PFSK-1 (cell line): ENCODE measurements around the gene ENPP6.

Experiments used
- POLR2AphosphoS5 ChIP-seq: IDR thresholded peaks from 2 replicates; pipeline ENCODE4 v1.6.1; 2012; ENCODE audit warnings: low read depth, mild to moderate bottlenecking, control low read depth, low read length, moderate library complexity
- SIN3A ChIP-seq: IDR thresholded peaks from 2 replicates; pipeline ENCODE4 v1.6.1; 2012; ENCODE audit warnings: mild to moderate bottlenecking, low read length, moderate library complexity, borderline replicate concordance; ENCODE audit not compliant: insufficient read depth
- TAF1 ChIP-seq: IDR thresholded peaks from 2 replicates; pipeline ENCODE4 v1.6.1; 2012; ENCODE audit warnings: low read length, control low read depth, borderline replicate concordance; ENCODE audit not compliant: insufficient read depth
- TF ChIP-seq, protein P1 (sequence below), 2 experiments: IDR thresholded peaks; 2 replicates each; pipeline versions ENCODE4 v1.6.1 to v1.8.0; 2011 to 2012; ENCODE audit warnings: low read depth in 2 of 2, low read length in 2 of 2, control low read depth in 1 of 2, inconsistent platforms in 1 of 2, mild to moderate bottlenecking in 1 of 2, moderate library complexity in 1 of 2; ENCODE audit not compliant: insufficient read depth in 1 of 2

DNA sequence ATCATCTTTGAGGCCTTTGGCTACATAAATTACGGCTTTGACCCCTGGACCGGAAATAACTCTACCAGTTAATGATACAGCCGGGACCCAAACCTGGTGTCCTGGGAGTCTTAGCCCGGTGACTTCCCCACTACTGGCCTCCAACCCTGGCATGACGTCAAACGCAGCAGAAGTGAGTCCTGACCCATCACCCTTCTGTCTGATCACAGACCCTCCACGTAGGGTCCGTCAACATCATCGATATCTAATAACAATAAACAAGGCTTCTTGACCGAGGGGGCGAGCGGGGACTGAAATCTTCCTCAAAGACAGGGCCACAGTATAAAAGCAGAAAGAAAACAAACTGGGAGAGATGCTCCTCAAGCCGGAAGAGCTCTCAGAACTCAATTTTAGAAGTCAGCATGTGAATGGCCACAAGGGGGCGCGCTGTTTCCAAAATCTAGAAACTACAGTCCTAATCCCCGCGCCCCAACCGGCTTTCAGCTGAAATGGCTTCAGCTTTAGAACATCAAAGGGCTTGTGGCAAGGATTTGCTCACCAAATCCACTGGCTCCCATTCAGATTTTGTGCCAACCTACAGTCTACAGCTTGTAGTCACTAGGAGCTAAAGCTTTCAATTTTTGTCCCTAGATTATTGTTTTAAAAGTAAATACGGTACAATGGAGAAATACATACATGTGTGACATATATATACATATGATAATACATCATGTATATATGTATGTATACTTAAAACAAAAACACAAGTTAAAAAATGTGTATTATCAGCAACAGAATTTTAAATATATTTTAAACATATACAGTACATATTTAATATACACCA is 46.4 kb upstream of the ENPP6 start:
- no peak for TF ChIP-seq SIN3A
- TF ChIP-seq POLR2AphosphoS5, result no peak
- TF ChIP-seq, protein P1, sequence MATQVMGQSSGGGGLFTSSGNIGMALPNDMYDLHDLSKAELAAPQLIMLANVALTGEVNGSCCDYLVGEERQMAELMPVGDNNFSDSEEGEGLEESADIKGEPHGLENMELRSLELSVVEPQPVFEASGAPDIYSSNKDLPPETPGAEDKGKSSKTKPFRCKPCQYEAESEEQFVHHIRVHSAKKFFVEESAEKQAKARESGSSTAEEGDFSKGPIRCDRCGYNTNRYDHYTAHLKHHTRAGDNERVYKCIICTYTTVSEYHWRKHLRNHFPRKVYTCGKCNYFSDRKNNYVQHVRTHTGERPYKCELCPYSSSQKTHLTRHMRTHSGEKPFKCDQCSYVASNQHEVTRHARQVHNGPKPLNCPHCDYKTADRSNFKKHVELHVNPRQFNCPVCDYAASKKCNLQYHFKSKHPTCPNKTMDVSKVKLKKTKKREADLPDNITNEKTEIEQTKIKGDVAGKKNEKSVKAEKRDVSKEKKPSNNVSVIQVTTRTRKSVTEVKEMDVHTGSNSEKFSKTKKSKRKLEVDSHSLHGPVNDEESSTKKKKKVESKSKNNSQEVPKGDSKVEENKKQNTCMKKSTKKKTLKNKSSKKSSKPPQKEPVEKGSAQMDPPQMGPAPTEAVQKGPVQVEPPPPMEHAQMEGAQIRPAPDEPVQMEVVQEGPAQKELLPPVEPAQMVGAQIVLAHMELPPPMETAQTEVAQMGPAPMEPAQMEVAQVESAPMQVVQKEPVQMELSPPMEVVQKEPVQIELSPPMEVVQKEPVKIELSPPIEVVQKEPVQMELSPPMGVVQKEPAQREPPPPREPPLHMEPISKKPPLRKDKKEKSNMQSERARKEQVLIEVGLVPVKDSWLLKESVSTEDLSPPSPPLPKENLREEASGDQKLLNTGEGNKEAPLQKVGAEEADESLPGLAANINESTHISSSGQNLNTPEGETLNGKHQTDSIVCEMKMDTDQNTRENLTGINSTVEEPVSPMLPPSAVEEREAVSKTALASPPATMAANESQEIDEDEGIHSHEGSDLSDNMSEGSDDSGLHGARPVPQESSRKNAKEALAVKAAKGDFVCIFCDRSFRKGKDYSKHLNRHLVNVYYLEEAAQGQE (IDR thresholded peaks at IDR 0.05; ENCODE audit: insufficient read depth in 1 of 2, low read depth in 2 of 2, low read length in 2 of 2), result no peak
- TF ChIP-seq TAF1, result no peak
